ENCODE measurements around the gene MED12L.

DNA sequence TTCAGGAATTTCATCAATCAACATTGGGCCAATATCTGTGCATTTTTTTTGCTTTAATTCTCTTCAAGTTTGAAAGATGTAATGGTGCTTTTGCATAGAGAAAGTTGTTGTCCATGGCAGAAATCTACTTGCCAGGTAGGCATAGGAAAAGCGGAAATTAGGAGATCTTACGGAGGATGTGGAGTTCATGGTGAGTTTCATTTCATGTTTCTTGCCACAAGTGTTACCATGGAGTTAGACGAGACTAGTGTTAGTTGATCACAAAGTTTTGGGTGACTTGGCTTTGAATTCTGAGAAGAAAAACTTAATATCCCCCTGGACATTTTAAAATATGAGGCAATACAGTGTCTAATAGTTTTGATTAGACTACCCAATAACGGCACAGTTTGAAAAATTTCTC, 244.9 kb downstream of the MED12L start:
- no peak for TF ChIP-seq CREB1 (IDR thresholded peaks at IDR 0.05)
- no peak for TF ChIP-seq CREB1 (CRISPR knock-in tag; IDR thresholded peaks at IDR 0.05)
- no peak for TF ChIP-seq JUN (IDR thresholded peaks at IDR 0.05; ENCODE audit: borderline replicate concordance, low read depth, low read length)
- no peak for TF ChIP-seq JUN (CRISPR knock-in tag; IDR thresholded peaks at IDR 0.05; ENCODE audit: borderline replicate concordance)
- TF ChIP-seq CTCF (IDR thresholded peaks at IDR 0.05 in 2 of 3, conservative IDR thresholded peaks at IDR 0.05 in 1 of 3; ENCODE audit: insufficient read depth in 2 of 3, low read depth in 1 of 3, low read length in 3 of 3): no peak
- TF ChIP-seq PRDM10 (IDR thresholded peaks at IDR 0.05; ENCODE audit: partially characterized antibody): no peak
- TF ChIP-seq ELK1 (CRISPR knock-in tag; IDR thresholded peaks at IDR 0.05): no peak

Data from K562 (cell line).